Mesangial cell (primary cell): ENCODE data around the gene EI24. TPM values are rescaled to one million over a fixed set of nuclear protein-coding genes. Genes with fewer than 3 reads are reported as not detected.

Source experiments
- total RNA-seq: library from RNA; depleted of rRNA; stranded (reverse); fragments of >200 nt; gene quantifications from 2 replicates; pipeline ENCODE4 v1.2.3, GENCODE V29; 2015

EI24 gene
- total RNA-seq, result 84.9 and 131 TPM in 2 replicates

DNA sequence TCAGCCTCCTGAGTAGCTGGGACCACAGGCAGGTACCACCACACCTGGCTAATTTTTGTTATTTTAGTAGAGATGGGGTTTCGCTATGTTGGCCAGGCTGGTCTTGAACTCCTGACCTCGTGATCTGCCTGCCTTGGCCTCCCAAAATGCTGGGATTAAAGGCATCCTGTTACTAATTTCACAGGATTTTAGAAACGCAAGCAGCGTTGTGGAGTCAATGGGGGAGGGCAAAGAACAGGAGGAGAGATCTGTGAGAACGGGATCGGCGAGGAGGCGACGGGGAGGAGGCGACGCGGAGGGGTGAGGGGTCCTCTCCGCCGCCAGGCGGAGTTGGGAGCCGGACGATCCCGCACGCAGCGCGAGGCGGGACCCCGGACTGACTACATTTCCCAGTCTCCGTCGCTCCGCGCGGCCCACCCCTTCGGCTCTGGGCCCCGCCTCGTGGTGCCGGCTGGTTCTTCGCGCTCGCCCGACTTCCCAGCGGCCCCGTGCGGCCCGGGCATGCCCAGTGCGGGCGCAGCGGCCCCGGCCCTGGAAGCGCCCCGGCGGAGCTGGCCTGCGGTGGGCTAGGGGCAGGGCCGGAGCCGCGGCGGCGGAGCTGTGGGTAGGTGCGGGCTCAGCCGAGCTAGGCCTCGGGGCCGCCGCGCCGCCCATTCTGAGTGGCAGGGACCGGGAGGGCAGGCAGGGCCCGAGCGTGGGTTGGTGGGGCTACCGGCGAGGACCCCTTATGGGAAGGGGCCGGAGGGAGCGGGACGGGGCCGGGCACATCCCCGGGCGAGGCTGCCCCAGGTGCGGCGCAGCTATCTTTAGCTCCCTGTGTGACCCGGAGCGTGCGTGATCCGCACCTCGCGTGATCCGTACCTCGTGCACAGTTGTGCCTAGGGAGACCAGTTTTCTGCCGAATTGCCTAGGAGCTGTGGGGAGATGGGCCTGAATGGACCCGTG lies at the start of gene EI24:
Gene EI24 (plus strand): TSS at position 508 of the 945 bp plus-strand sequence. CDS start 3,051 bp downstream, outside the sequence.

DNA sequence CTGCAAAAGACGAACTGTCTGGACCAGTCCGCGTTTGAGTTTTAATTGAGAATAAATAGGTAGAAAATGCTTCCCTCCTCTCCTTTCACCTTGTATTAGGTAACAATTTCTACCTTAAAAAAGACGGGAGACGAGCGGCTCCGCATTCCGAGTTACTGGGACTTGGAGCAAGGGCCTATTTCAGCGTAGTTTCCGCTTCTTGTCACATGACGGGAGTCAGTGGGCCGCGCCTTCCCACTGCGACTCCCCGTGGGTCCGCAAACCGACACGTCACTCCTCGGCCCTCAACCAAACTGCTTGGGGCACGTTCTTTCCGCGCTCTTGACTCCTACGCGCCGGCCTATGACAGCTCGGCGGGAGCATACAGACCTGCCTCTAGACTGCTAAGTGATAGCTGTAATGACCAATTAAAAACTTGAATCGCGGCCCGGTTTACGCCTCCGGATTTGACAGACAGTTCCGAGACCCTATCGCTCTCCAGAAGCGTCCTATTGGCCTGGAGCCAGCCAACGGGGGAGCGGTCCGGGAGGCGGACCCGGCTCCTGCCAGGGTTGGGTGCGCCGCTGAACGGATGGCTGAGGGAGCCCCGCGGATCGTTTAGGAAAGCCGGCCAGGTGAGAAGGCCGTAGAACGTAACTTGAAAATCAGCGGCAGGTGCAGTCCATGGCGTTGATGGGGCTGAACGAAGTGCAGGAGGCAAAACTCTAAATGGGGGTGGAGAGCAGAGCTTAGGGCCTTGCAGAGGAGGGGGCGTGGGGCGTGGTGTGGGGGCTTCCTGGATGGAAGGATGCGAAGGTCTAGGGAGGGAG lies 23.2 kb downstream of the EI24 start, which contains the start of gene STT3A:
Gene STT3A (plus strand): TSS at position 548 of the 809 bp plus-strand sequence. CDS start 3,064 bp downstream, outside the sequence.

DNA sequence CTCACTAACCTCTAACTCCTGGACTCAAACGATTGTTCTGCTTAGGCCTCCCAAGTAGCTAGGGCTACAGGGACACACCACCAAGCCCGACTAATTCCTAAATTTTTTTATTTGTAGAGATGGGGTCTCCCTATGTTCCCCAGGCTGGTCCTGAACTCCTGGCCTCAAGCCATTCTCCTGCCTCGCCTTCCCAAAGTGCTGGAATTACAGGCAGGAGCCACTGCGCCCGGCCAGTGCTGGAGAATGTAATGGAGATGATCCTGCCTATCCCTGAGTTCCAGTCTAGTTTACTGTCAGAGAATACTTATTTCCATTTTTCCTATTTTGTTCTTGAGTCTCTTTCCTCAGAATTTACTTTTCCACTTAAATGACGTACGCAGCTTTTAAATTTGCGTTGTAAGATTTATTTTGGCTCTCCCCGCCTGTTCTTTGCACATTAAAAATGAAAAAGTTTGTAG lies 55.5 kb downstream of the EI24 start, which contains the start of gene CHEK1:
Gene CHEK1 (plus strand): TSS at position 408 of the 458 bp plus-strand sequence. CDS start 1,606 bp downstream, outside the sequence.

Other genes starting within 250 kb of the EI24 start
- gene FEZ1, start 73.2 kb upstream of the EI24 start, total RNA-seq, result 16.0 and 23.6 TPM in 2 replicates
- gene STT3A, start 23.4 kb downstream of the EI24 start, total RNA-seq, result 127 and 143 TPM in 2 replicates
- 11.4 and 35.7 TPM in 2 replicates for gene CHEK1, start 55.7 kb downstream of the EI24 start, total RNA-seq
- gene ACRV1, start 111.4 kb downstream of the EI24 start, total RNA-seq, result not detected in 2 replicates
- gene PATE1, start 176.8 kb downstream of the EI24 start, total RNA-seq, result not detected in 2 replicates
- gene PATE2, start 209.4 kb downstream of the EI24 start, total RNA-seq, result not detected in 2 replicates
- gene PATE3, start 218.7 kb downstream of the EI24 start, total RNA-seq, result not detected in 2 replicates